ENCODE results near the gene LRRFIP1. TPM values are rescaled to one million over a fixed set of nuclear protein-coding genes. Genes with fewer than 3 reads are reported as not detected.
"Not testable (repeated sequence)": the region's sequence is repeated elsewhere in the genome, so short reads cannot be mapped to it uniquely, and the experiment has no call there.

LRRFIP1 gene
- 127 and 152 TPM in 2 replicates for total RNA-seq

GRCh38 chr2:237627441-237628246, at the start of gene LRRFIP1:
TSS of gene LRRFIP1 (plus strand) at chr2:237627587. CDS start at chr2:237627645, 58 bp downstream.
- no peak for DNase-seq (ENCODE audit: low read depth, low spot score)

GRCh38 chr2:237577956-237578870, 49.2 kb upstream of the LRRFIP1 start:
- no peak for DNase-seq (ENCODE audit: low read depth, low spot score)

- DNase-seq (ENCODE audit: low read depth, low spot score) = no peak
Measured at GRCh38 chr2:237581326-237581725, 46.1 kb upstream of the LRRFIP1 start.

GRCh38 chr2:237581751-237582746, 45.3 kb upstream of the LRRFIP1 start:
- peak; percentile 44 for DNase-seq (ENCODE audit: low read depth, low spot score)

- no peak for DNase-seq (ENCODE audit: low read depth, low spot score)
Measured at GRCh38 chr2:237583385-237584295, 43.7 kb upstream of the LRRFIP1 start.

GRCh38 chr2:237585590-237586221, 41.7 kb upstream of the LRRFIP1 start:
- no peak for DNase-seq (ENCODE audit: low read depth, low spot score)

GRCh38 chr2:237588044-237588696, 39.2 kb upstream of the LRRFIP1 start:
- DNase-seq (ENCODE audit: low read depth, low spot score) = no peak

- no peak for DNase-seq (ENCODE audit: low read depth, low spot score)
Measured at GRCh38 chr2:237590272-237591140, 36.9 kb upstream of the LRRFIP1 start, which contains the start of gene RAB17. TSS of gene RAB17 (minus strand) at chr2:237590734. CDS start at chr2:237586154, 4,580 bp downstream.

- no peak for DNase-seq (ENCODE audit: low read depth, low spot score)
Measured at GRCh38 chr2:237591141-237591881, 36.1 kb upstream of the LRRFIP1 start.

- DNase-seq (ENCODE audit: low read depth, low spot score) = no peak
Measured at GRCh38 chr2:237592425-237592980, 34.9 kb upstream of the LRRFIP1 start.

GRCh38 chr2:237593036-237593435, 34.4 kb upstream of the LRRFIP1 start:
- DNase-seq (ENCODE audit: low read depth, low spot score) = no peak

GRCh38 chr2:237593596-237594320, 33.6 kb upstream of the LRRFIP1 start:
- no peak for DNase-seq (ENCODE audit: low read depth, low spot score)

- DNase-seq (ENCODE audit: low read depth, low spot score) = no peak
Measured at GRCh38 chr2:237594514-237594871, 32.9 kb upstream of the LRRFIP1 start.

- not testable (repeated sequence) for DNase-seq (ENCODE audit: low read depth, low spot score)
Measured at GRCh38 chr2:237595829-237596519, 31.4 kb upstream of the LRRFIP1 start.

GRCh38 chr2:237596520-237597195, 30.7 kb upstream of the LRRFIP1 start:
- DNase-seq (ENCODE audit: low read depth, low spot score) = no peak
